Activated T-cell treated with anti-CD3 and anti-CD28 coated beads, Interleukin-2, amount 50 U/mL, for 4 hours (primary cell): Measurements from ENCODE around the gene KCNK3. TPM values are rescaled to one million over a fixed set of nuclear protein-coding genes. Genes with fewer than 3 reads are reported as not detected.

ENCODE experiments used
- ATAC-seq, 2 donors: fragments of 200-7000 bp; cut with Tn5 transposase; one replicate each; pipeline ENCODE4 v1.10.0; 2021
- DNase-seq: peaks from one replicate; pipeline ENCODE4 v3.0.0-alpha.2; 2020
- H3K27me3 Mint-ChIP-seq: one replicate; pipeline ENCODE4 v1.8.0; 2021; ENCODE audit warnings: low read depth, mixed read lengths
- H3K36me3 Mint-ChIP-seq: one replicate; pipeline ENCODE4 v1.8.0; 2022; ENCODE audit warnings: mixed read lengths; ENCODE audit not compliant: insufficient read depth
- H3K4me1 Mint-ChIP-seq: one replicate; pipeline ENCODE4 v1.8.0; 2021; ENCODE audit warnings: low read depth, mixed read lengths
- H3K4me3 Mint-ChIP-seq: one replicate; pipeline ENCODE4 v1.8.0; 2021; ENCODE audit warnings: mild to moderate bottlenecking, moderate library complexity, mixed read lengths
- H3K9me3 Mint-ChIP-seq: one replicate; pipeline ENCODE4 v1.8.0; 2021; ENCODE audit warnings: mixed read lengths
- total RNA-seq, 3 donors: library from RNA; stranded (reverse); gene quantifications; one replicate each; pipeline ENCODE4 v1.2.1, GENCODE V29; 2021

The KCNK3 gene
- total RNA-seq, 3 donors from 2014 or later: 0.08 to 0.16 (median 0.08) TPM

DNA sequence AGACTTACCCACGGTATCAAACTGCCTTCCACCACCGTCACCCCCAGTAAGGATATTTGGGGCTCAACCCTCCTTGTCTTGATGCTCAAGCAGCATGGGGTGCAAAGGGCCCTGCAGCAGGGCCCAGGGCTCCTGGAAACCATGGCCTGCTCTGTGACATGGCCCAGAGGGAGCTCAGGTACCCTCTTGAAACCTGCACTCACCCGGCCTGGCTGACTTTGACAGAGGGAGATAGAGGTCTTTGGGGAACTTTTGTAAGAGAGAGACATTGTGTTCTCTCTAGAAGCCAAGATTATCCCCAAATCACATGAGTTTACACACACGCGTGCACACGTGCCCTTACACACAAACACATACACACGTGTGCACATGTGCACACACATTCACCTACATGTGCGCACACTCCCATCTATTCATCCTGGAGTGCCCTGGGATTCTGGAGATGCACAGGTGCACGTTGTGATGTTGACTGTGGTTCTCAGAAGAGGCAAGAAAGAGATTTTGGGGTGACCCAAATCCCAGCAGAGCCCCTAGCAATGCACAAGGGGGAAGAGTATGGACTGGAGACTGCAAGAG, 19.6 kb upstream of the KCNK3 start:
- no peak overlapping the region for H3K4me3 Mint-ChIP-seq
- H3K27me3 Mint-ChIP-seq: peaks cover 32% of the 10 kb centered on the region
- no peaks in the 10 kb centered on the region for H3K36me3 Mint-ChIP-seq
- H3K9me3 Mint-ChIP-seq: no peaks in the 10 kb centered on the region
- H3K4me1 Mint-ChIP-seq: no peaks in the 10 kb centered on the region
- ATAC-seq (no peak), DNase-seq (no peak)

DNA sequence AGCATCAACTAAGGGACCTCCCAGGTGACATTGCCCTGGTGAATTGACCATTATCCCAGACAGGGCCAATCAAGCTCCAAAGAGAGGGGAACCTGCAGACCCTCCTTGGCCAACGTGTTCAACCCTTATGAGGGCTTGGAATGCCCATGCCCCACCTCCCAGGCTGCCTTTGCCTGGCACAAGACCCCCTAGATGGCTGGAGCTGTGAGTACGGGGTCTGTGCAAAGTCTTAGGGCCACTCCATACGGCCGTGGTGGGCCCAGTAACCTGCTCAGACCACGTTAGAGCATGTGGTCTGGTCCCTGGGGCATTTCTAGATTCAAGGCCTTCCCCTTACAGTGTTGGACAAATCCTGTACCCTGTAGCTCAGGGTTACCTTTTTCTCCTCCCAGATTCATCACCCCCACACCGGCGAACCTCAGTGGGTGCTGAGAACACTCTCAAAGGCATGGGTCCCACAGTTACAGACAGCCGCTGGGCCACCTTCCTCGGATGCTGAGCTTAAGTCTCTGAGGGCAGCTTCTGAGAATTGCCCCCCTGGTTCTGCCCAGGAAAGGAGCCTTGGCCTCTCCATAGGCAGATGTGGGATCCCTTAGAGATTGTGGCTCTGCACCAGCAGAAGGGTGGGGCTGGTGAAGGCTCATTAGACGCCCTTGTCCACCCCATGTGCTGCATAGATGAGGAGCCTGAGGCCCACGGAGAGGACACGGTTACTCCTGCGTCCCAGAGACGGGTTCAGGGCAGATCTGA, 18.3 kb upstream of the KCNK3 start:
- peaks cover 24% of the 10 kb centered on the region for H3K27me3 Mint-ChIP-seq
- H3K4me1 Mint-ChIP-seq: no peaks in the 10 kb centered on the region
- H3K9me3 Mint-ChIP-seq: no peaks in the 10 kb centered on the region
- ATAC-seq (no peak), DNase-seq (no peak)
- H3K36me3 Mint-ChIP-seq: no peaks in the 10 kb centered on the region
- no peak overlapping the region for H3K4me3 Mint-ChIP-seq

DNA sequence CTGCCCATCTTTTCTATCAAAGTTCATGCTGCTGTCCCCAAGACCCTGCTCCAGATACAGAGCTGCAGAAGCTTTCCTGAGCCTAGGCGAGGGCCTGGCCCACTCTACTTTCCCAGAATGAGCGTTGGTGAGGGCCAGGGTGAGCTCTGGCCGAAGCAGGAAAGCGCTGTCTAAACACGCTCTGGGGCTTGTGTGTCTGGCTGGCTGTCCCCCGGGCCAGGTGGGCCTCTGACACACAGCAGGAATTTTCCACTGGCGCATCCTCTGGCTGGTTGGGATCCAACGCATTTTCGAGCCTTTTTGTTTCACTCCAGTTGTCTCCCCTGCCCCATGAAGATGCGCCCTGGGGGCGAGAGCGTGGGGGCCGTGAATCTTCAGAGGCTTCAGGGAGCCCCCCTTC, 17.8 kb upstream of the KCNK3 start:
- no peak for ATAC-seq
- peaks cover 24% of the 10 kb centered on the region for H3K27me3 Mint-ChIP-seq

GRCh38 chr2:26675651-26676255, 16.8 kb upstream of the KCNK3 start:
- Mint-ChIP-seq H3K4me3 (no peak overlapping the region), H3K4me1 (no peaks in the 10 kb centered on the region), H3K9me3 (no peaks in the 10 kb centered on the region), H3K36me3 (no peaks in the 10 kb centered on the region), H3K27me3 (peaks cover 25% of the 10 kb centered on the region)
- ATAC-seq (no peak), DNase-seq (no peak)

More for the DNA sequence above, 17.8 kb upstream of the KCNK3 start:
- Mint-ChIP-seq H3K36me3 (no peaks in the 10 kb centered on the region), H3K4me1 (no peaks in the 10 kb centered on the region), H3K9me3 (no peaks in the 10 kb centered on the region), H3K4me3 (no peak overlapping the region)
- no peak for DNase-seq

- H3K36me3 Mint-ChIP-seq: no peaks in the 10 kb centered on the region
- H3K4me1 Mint-ChIP-seq: no peaks in the 10 kb centered on the region
- no peaks in the 10 kb centered on the region for H3K9me3 Mint-ChIP-seq
- DNase-seq: no peak
- peaks cover 30% of the 10 kb centered on the region for H3K27me3 Mint-ChIP-seq
- ATAC-seq: no peak
- no peak overlapping the region for H3K4me3 Mint-ChIP-seq
These were observed 14.5 kb upstream of the KCNK3 start for GRCh38 chr2:26678035-26678434.

DNA sequence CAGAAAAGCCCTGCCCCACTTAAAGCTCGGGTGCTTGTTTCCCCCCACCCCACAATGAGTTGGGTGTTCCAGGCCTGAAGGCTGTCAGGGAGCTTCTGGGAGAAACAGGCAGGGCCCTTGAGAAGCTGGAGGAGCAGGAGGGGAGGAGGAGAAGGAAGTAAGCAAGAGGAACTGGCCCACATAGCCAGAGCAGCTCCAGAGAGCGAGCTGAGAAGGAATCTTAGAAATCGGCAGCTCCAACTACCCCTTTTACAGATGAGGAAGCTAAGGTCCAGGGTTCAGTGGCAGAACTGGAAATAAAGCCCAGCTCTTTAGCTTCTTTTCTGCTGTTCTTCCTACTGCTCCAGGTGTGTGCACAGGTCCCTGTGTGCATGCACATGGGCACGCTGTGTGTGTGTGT, 12.7 kb upstream of the KCNK3 start:
- ATAC-seq (no peak), DNase-seq (no peak)
- Mint-ChIP-seq H3K27me3 (peaks cover 28% of the 10 kb centered on the region), H3K9me3 (no peaks in the 10 kb centered on the region), H3K4me1 (no peaks in the 10 kb centered on the region), H3K4me3 (no peak overlapping the region), H3K36me3 (no peaks in the 10 kb centered on the region)

- H3K27me3 Mint-ChIP-seq: peaks cover 39% of the 10 kb centered on the region
- H3K4me3 Mint-ChIP-seq: no peak overlapping the region
- H3K4me1 Mint-ChIP-seq: no peaks in the 10 kb centered on the region
- DNase-seq: no peak
- no peaks in the 10 kb centered on the region for H3K36me3 Mint-ChIP-seq
- H3K9me3 Mint-ChIP-seq: no peaks in the 10 kb centered on the region
- ATAC-seq: no peak
These were observed 10.9 kb upstream of the KCNK3 start for GRCh38 chr2:26681656-26682055.

- DNase-seq (no peak), ATAC-seq (no peak)
- Mint-ChIP-seq H3K36me3 (no peaks in the 10 kb centered on the region), H3K4me3 (no peak overlapping the region), H3K9me3 (no peaks in the 10 kb centered on the region), H3K4me1 (no peaks in the 10 kb centered on the region), H3K27me3 (peaks cover 44% of the 10 kb centered on the region)
These were observed 10.4 kb upstream of the KCNK3 start for GRCh38 chr2:26682155-26682554.

- ATAC-seq: no peak
- Mint-ChIP-seq H3K9me3 (no peaks in the 10 kb centered on the region), H3K4me1 (no peaks in the 10 kb centered on the region), H3K36me3 (no peaks in the 10 kb centered on the region), H3K4me3 (no peak overlapping the region), H3K27me3 (peaks cover 53% of the 10 kb centered on the region)
- DNase-seq: no peak
These were observed 8.9 kb upstream of the KCNK3 start for GRCh38 chr2:26683583-26683982.

- Mint-ChIP-seq H3K9me3 (no peaks in the 10 kb centered on the region), H3K27me3 (peaks cover 56% of the 10 kb centered on the region), H3K36me3 (no peaks in the 10 kb centered on the region), H3K4me1 (no peaks in the 10 kb centered on the region), H3K4me3 (no peak overlapping the region)
- DNase-seq (no peak), ATAC-seq (no peak)
These were observed 7.2 kb upstream of the KCNK3 start for GRCh38 chr2:26685341-26685740.

DNA sequence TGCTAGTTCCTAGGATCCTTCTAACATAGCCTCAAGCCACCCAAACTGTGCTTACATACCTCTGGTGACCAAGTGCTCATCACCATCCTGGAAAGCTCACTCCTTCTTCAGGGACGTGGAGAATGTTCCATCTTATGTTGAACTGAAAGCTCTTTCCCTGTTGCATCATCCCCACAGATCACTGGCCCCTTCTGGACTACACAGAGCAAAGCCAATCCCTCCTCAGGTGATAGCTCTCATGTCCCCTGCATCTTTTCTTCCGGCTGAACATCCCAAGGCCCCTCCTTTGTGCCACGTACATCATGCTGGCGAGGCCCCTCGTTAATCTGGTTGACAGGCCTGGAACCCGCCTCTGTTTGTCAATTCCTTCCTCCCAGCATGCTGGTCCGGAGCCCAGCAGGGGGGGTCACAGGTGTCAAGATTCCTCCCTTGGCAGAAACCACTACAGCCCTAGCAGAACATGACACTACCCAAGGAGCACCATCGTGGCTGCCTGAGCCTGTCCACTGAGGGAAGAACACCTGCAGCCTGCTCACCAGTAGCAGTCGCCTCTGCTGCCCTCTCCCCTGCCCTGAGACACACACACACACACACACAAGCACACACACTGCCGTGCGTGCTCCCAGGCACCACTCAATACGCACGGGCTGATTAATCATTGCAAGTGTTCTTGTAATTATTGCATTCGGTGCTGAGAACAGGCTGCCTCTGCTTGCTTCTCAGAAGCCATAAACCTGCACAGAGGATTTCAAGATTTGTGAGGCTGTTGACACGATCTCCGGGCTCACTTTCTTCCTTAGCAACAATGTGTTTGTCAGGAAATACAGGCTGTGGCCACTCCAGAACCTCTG, 6.3 kb upstream of the KCNK3 start:
- no peak for DNase-seq
- Mint-ChIP-seq H3K36me3 (no peaks in the 10 kb centered on the region), H3K27me3 (peaks cover 59% of the 10 kb centered on the region), H3K4me1 (no peaks in the 10 kb centered on the region), H3K4me3 (no peak overlapping the region), H3K9me3 (no peaks in the 10 kb centered on the region)
- ATAC-seq: no peak

DNA sequence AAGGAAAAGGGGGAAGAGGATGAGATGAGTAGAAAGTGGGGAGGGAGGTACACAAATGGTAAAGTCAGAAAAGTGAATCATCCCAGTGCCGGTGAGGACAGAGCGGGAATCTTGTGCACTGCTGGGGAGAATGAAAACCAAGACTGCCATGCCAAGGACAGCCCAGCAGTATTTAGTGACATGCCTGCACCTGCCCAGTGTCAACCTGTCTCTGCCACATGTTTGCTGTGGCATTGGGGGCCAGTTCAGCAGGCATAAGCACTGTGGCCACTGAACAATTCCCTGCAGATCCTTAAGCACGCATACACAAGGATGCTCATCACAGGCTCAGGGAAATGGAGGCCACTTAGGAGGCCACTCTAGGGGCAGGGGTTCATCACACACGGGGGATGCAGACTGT, 5.2 kb upstream of the KCNK3 start:
- ATAC-seq (no peak), DNase-seq (no peak)
- Mint-ChIP-seq H3K4me3 (no peak overlapping the region), H3K36me3 (no peaks in the 10 kb centered on the region), H3K27me3 (peaks cover 57% of the 10 kb centered on the region), H3K9me3 (no peaks in the 10 kb centered on the region), H3K4me1 (peaks cover 2% of the 10 kb centered on the region)

DNA sequence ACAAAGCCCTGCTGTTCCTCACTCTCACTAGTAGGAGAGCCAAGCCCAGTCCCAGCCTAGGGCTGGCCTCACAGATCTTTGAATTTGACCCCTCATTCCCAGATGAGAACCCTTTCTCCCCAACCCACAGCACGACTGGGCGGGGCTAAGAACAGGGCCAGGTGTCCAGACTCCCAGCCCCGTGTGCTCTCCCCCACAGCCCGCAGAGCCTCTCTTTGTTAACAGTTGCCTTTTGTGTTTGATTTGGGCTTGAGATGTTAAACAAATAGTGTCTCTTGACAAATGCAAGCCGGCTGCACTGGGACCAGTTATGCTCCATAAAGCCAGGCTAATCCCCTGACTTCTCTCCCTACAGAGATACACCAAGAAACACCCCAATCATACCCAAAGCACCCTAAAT, 4.7 kb upstream of the KCNK3 start:
- ATAC-seq: no peak
- H3K4me3 Mint-ChIP-seq: no peak overlapping the region
- H3K9me3 Mint-ChIP-seq: no peaks in the 10 kb centered on the region
- peaks cover 2% of the 10 kb centered on the region for H3K4me1 Mint-ChIP-seq
- no peaks in the 10 kb centered on the region for H3K36me3 Mint-ChIP-seq
- H3K27me3 Mint-ChIP-seq: peaks cover 52% of the 10 kb centered on the region
- DNase-seq: no peak

DNA sequence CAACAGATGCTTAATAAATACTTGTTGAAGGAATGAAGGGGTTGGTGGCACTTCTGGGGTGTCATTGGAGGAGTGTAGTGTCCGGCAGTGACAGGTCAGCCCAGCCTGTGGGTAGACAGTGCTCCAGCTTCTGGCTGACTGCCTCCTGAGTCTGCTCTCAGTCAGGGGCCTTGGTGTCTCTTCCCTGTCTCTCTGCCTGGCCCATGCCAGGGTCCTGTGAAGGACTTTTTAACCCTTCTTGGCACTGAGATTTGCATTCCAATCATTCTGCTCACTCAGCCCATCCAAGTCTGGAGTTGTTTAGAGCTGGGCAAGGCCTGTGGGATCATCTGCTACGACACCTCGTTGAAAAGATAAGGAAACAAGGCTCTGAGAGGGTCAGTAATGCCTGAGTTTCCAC, 1.4 kb upstream of the KCNK3 start:
- Mint-ChIP-seq H3K4me3 (no peak overlapping the region), H3K36me3 (no peaks in the 10 kb centered on the region), H3K4me1 (peaks cover 4% of the 10 kb centered on the region), H3K9me3 (no peaks in the 10 kb centered on the region), H3K27me3 (peaks cover 75% of the 10 kb centered on the region)
- DNase-seq (no peak), ATAC-seq (no peak)
